ENCODE measurements around the gene EARS2.
"Not testable (repeated sequence)": the region's sequence is repeated elsewhere in the genome, so short reads cannot be mapped to it uniquely, and the experiment has no call there.

EARS2 gene

DNA sequence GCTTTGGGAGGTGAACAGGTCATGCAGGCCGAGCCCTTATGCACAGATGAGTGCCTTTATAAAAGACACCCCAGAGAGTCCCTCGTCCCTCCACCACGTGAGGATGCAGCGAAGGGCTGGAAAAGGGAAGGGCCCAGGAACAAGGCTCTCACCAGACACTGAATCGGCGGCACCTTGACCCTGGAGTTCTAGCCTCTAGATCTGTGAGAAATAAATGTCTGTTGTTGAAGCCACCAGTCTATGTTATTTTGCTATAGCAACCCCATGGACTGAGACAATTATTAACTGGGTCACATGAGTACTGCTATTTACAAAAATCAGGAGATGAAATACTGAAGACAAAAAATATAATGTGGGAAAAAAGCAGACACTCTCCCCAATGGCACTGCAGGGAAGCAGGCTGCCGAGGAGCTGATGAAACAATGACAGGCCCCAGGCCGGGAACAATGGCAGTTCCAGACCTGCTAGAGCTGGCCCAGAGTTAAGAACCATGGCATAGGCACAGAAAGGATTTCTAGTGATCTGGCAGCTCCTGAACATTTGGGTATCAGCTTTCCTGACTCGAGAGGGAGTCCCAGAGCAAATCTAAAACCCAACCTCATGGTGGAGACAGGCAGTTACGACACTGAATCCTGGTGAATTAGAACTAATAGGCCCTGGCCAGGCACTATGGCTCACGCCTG is 29.0 kb downstream of the EARS2 start:
- no peak for DNase-seq (ENCODE audit: low spot score)

DNA sequence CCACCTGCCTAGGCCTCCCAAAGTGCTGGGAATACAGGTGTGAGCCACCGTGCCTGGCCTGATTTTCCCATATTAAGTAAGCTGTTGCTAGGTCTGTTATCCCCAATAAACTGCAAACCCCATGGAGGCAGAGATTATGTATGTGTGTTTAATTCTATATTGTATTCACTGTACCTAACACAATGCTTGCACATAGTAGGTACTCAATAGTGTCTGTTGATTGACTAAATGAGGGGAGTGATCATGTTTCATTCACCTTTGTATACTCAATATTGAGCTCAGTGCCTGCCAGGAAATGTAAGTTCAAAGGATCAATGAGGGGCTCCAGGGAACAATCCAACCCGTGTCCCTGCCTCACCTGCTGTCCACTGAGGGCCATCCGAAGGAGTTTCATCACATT is 32.3 kb downstream of the EARS2 start:
- no peak for DNase-seq (ENCODE audit: low spot score)

- DNase-seq (ENCODE audit: low spot score) = no peak
Measured at GRCh38 chr16:23523876-23524385, 33.2 kb downstream of the EARS2 start.

DNA sequence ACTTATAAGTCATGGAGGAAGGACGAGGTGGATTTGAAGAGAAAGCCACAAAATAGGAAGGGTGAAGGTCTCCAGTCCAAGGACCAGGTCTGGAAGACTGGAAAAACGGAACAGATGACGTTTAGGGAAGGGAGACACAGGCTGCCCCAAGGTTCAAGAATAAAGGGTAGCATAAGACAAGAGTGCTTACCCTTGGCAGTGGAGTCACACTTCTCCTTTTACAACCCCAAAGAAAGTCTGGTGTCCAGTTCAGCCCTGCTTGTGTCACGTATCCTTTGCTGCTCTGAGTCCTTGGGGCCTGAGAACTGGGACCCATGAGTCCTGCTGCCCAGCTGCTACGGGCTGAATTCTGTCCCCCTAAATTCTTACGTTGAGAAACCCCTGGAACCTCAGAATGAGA is 33.8 kb downstream of the EARS2 start:
- no peak for DNase-seq (ENCODE audit: low spot score)

DNA sequence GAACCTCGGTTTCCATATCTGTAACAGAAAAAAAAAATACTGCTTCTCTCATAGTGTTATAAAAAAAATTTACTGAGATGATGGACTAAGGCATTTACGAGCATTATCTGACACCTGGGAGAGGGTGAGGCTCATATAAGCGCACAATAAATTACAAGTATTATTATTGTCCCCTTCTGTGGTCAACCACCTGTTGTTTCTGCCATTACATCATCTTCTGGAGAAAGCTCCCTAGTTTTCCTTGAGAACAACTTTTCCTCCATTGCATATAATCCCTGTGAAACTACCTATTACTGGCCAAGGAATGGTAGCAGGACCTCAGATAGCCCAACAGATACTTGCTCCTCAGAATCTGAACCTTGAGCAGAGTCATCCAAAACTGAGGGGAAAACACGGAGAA is 35.2 kb downstream of the EARS2 start:
- no peak for DNase-seq (ENCODE audit: low spot score)

- DNase-seq (ENCODE audit: low spot score) = no peak
Measured at GRCh38 chr16:23521037-23521743, 36.0 kb downstream of the EARS2 start.

DNA sequence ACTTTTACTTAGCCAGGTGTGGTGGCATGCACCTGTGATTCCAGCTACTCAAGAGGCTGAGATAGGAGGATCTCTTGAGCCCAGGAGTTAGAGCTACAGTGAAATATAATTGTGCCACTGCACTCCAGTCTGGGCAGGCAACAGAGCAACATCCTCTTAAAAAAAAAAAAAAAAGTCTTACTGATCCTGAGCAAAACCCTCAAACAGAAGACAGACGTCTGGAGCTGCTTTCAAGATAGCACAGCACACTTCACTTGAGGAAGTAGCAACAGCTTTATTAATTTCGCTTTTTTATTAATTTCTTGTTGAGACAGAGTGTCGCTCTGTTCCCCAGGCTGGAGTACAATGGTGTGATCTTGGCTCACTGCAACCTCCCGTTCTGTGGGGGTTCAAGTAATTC is 36.6 kb downstream of the EARS2 start:
- no peak for DNase-seq (ENCODE audit: low spot score)

GRCh38 chr16:23519282-23519681 is 37.9 kb downstream of the EARS2 start:
- no peak for DNase-seq (ENCODE audit: low spot score)

DNA sequence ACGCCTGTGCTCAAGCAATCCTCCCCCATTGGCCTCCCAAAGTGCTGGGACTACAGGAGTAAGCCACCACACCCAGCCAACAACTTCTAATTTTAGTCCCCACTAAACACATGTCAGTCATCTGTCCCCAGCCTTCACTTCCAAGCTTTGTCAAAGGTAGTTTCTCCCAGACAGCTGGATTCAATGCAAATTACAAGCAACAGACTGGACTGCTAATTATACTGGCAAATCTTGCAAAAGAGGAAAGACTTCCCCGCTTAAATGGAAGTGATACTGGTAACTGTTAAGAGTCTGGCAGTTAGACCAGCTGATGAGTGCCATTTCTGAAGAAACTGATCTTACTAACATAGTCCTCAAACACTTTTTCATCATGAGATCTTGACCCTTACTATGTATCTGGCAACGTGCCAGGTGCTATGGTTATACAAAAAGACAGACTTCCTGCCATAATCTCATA is 38.7 kb downstream of the EARS2 start:
- DNase-seq (ENCODE audit: low spot score) = no peak

GRCh38 chr16:23516366-23517137 is 40.6 kb downstream of the EARS2 start:
- no peak for DNase-seq (ENCODE audit: low spot score)

DNA sequence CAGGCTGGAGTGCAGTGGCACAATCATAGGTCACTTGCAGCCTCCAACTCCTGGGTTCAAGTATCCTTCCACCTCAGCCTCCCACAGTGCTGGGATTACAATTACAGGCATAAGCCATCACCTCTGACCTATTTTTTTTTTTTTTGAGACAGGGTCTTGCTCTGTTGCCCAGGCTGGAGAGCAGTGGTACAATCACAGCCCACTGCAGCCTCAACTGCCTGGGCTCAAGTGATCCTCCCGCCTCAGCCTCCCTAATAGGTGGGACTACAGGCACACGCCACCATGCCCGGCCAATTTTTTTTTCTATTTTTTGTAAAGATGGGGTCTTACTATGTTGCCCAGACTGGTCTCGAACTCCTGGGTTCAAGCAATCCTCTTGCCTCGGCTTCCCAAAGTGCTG is 41.3 kb downstream of the EARS2 start:
- DNase-seq (ENCODE audit: low spot score) = no peak

DNA sequence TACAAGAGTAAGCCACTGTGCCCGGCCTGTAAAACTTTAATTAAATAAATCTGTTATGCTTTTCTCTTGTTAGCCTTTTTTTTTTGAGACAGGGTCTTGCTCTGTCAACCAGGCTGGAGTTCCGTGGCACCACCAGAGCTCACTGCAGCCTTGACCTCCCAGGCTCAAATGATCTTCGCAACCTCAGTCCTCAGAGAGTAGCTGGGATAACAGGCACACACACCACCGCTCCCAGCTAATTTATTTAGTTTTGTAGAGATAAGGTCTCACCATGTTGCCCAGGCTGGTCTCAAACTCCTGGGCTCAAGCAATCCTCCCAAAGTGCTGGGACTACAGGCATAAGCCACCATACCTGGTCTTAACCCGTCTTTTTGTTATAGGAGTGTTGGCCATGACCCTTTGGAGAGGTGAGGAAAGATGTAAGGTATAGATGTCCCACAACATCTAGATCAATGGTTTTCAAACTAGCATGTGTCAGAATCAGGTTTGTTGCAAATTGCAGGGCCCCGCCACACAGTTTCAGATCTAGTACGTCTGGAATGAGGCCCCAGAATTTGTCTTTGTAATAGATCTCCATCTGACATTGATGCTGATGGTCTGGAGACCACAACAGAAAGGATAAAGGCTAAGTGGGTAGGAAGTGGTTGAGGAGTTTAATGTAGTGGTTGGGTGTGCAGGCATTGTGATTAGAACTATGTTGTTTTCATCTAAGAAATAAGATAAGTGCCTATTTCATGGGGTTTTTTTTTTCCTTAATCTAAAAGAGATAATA is 42.6 kb downstream of the EARS2 start:
- peak; percentile 41 for DNase-seq (ENCODE audit: low spot score)

DNA sequence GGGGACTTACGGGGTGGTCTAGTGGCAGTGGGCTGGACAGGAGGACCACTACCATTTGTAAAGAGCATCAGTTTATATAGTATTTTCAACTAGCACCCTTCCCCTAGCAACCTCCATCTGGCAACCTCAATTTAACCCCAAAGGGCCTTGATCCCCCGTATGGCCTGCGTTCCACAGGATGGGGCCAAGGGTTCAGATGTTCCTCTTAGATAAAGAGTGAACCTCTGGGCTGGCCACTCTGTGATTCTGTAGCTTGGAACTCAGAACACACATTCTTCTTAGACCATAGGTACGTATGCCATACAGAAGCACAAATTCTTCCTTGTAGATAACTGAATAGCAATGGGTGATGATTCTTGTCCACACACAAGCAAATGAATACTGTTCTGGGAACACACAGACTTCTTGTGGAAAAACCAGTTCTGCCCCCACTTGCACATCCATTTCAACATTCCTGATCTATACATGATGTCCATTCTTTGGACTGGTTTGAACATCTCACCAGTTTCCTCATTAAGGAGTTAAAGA is 44.9 kb downstream of the EARS2 start:
- no peak for DNase-seq (ENCODE audit: low spot score)

GRCh38 chr16:23511731-23512130 is 45.4 kb downstream of the EARS2 start:
- DNase-seq (ENCODE audit: low spot score) = no peak

DNA sequence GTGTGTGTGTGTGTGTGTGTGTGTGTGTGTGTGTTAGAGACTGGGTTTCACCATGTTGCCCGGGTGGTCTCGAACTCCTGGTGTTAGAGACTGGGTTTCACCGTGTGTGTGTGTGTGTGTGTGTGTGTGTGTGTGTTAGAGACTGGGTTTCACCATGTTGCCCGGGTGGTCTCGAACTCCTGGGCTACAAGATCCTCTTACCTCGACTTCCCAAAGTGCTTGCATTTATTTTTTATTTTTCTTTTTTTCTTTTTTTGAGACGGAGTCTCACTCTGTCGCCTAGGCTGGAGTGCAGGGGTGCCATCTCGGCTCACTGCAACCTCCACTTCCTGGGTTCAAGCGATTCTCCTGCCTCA is 46.3 kb downstream of the EARS2 start:
- DNase-seq (ENCODE audit: low spot score) = not testable (repeated sequence)

- DNase-seq (ENCODE audit: low spot score) = peak; percentile 73
Measured at GRCh38 chr16:23510164-23510914, 46.8 kb downstream of the EARS2 start, which contains the start of gene GGA2. GGA2 (minus strand) TSS chr16:23510494; CDS start chr16:23510411, 83 bp downstream.

DNA sequence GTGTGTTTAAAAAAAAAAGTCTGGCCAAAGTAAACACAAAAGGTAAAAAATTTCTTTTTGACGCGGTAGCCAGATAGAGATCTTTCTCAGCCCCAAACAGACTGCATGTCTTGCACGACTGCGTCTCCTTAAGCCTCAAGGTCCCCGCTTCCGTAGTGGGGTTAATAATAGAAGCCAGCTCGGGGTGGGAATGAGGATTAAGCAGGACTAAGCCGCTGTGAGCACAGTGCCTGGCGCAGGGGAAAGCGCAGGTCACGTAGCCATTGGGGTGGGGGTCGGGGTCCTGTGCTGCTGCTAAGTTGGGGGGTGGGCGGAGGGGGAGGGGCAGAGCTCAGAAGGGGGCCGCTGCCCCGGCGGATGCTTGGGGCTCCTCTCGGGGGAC is 47.4 kb downstream of the EARS2 start:
- peak; percentile 28 for DNase-seq (ENCODE audit: low spot score)

GRCh38 chr16:23509441-23509754 is 47.8 kb downstream of the EARS2 start:
- DNase-seq (ENCODE audit: low spot score) = no peak

GRCh38 chr16:23508589-23509440 is 48.3 kb downstream of the EARS2 start:
- no peak for DNase-seq (ENCODE audit: low spot score)

DNA sequence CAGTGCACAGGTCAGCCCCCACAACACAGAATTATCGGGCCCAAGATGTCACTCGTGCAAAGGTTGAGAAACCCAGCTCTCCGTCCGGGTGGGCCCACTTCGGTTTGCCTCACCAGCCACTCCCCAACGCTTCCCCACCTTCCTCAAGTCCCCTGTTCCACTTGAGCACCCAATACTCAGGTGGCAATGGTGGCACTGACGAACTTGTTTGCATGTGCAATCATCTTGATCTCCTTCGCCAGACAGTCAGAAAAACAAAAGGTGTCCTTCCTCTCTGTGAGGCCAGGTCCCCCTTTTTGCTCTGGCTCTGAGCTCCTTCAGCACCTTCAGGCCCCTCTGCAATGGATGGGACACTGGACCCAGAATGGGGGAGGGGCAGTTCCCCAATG is 50.5 kb downstream of the EARS2 start:
- no peak for DNase-seq (ENCODE audit: low spot score)

All from activated CD4-positive, alpha-beta T cell treated with anti-CD3 and anti-CD28 coated beads, Interleukin-2, Interleukin-4, amounts not matched to agents 100 ng/mL and 50 ng/mL, durations not matched to agents 16 hours and 8 hours (primary cell).